Measurements from ENCODE around the gene ZNF431.
"Not testable (repeated sequence)": the region's sequence is repeated elsewhere in the genome, so short reads cannot be mapped to it uniquely, and the experiment has no call there.

Gene ZNF431

GRCh38 chr19:21143428-21143827 lies 1.6 kb downstream of the ZNF431 start:
- DNase-seq (ENCODE audit: extremely low spot score, insufficient read length, low read depth) (no peak), FAIRE-seq (no peak)

GRCh38 chr19:21143854-21144253 lies 2.0 kb downstream of the ZNF431 start:
- FAIRE-seq = no peak
- no peak for DNase-seq (ENCODE audit: extremely low spot score, insufficient read length, low read depth)

GRCh38 chr19:21147540-21147939 lies 5.7 kb downstream of the ZNF431 start:
- DNase-seq (ENCODE audit: extremely low spot score, insufficient read length, low read depth) = no peak
- FAIRE-seq = no peak

GRCh38 chr19:21148681-21149080 lies 6.8 kb downstream of the ZNF431 start:
- no peak for DNase-seq (ENCODE audit: extremely low spot score, insufficient read length, low read depth)
- no peak for FAIRE-seq

- no peak for FAIRE-seq
- DNase-seq (ENCODE audit: extremely low spot score, insufficient read length, low read depth) = no peak
These were observed 8.0 kb downstream of the ZNF431 start for GRCh38 chr19:21149877-21150276.

GRCh38 chr19:21151460-21151859 lies 9.6 kb downstream of the ZNF431 start:
- no peak for DNase-seq (ENCODE audit: extremely low spot score, insufficient read length, low read depth)
- FAIRE-seq = no peak

GRCh38 chr19:21158523-21159135 lies 16.8 kb downstream of the ZNF431 start:
- FAIRE-seq (no peak), DNase-seq (ENCODE audit: extremely low spot score, insufficient read length, low read depth) (no peak)

- DNase-seq (ENCODE audit: extremely low spot score, insufficient read length, low read depth) (no peak), FAIRE-seq (no peak)
These were observed 22.7 kb downstream of the ZNF431 start for GRCh38 chr19:21164541-21164940.

- no peak for FAIRE-seq
- DNase-seq (ENCODE audit: extremely low spot score, insufficient read length, low read depth) = no peak
These were observed 24.6 kb downstream of the ZNF431 start for GRCh38 chr19:21166436-21166835.

GRCh38 chr19:21197590-21198295 lies 55.9 kb downstream of the ZNF431 start:
- no peak for DNase-seq (ENCODE audit: extremely low spot score, insufficient read length, low read depth)
- FAIRE-seq = no peak

GRCh38 chr19:21202865-21203494 lies 61.1 kb downstream of the ZNF431 start:
- DNase-seq (ENCODE audit: extremely low spot score, insufficient read length, low read depth) (no peak), FAIRE-seq (no peak)

GRCh38 chr19:21210037-21210621 lies 68.3 kb downstream of the ZNF431 start:
- FAIRE-seq (no peak), DNase-seq (ENCODE audit: extremely low spot score, insufficient read length, low read depth) (no peak)

GRCh38 chr19:21221693-21222092 lies 79.9 kb downstream of the ZNF431 start:
- no peak for DNase-seq (ENCODE audit: extremely low spot score, insufficient read length, low read depth)
- FAIRE-seq = no peak

- not testable (repeated sequence) for DNase-seq (ENCODE audit: extremely low spot score, insufficient read length, low read depth); FAIRE-seq
These were observed 88.1 kb downstream of the ZNF431 start for GRCh38 chr19:21229938-21230337.

- FAIRE-seq (no peak), DNase-seq (ENCODE audit: extremely low spot score, insufficient read length, low read depth) (no peak)
These were observed 91.9 kb downstream of the ZNF431 start for GRCh38 chr19:21233691-21234090.

GRCh38 chr19:21236751-21237150 lies 94.9 kb downstream of the ZNF431 start:
- DNase-seq (ENCODE audit: extremely low spot score, insufficient read length, low read depth) = not testable (repeated sequence)

GRCh38 chr19:21238670-21239069 lies 96.8 kb downstream of the ZNF431 start:
- DNase-seq (ENCODE audit: extremely low spot score, insufficient read length, low read depth) (no peak), FAIRE-seq (no peak)

More at GRCh38 chr19:21236751-21237150, 94.9 kb downstream of the ZNF431 start:
- FAIRE-seq = not testable (repeated sequence)
